Upper lobe of left lung (tissue), 6 donors: ENCODE data around the gene OR2M5. TPM values are rescaled to one million over a fixed set of nuclear protein-coding genes. Genes with fewer than 3 reads are reported as not detected.

Source experiments
- total RNA-seq, 6 donors: library from RNA; depleted of rRNA in 4 of 6; stranded (reverse); fragments of >200 nt in 4 of 6; gene quantifications; one replicate each; pipeline versions ENCODE4 v1.1.0 to v1.2.1, GENCODE V29; 2016 to 2021
- donor health status: DM: no; HTN: no; CAD: no; lungs with moderate emphysema.
- donor health status: DM: no; HTN: yes; CAD: no; lungs with severe emphysema.

Gene OR2M5
- total RNA-seq, 6 donors from 2014 or later, result not detected

Other genes with a start within 250 kb of the OR2M5 start
- 1 to 10 TPM in 1 of 6 donors, under 1 TPM in 2, not detected in 3; 0.27 to 5.3 (median 0.31) TPM for gene OR2W3, start 249.6 kb upstream of the OR2M5 start, total RNA-seq
- gene OR2T8, start 224.9 kb upstream of the OR2M5 start, total RNA-seq, result not detected
- gene OR2AJ1, start 220.3 kb upstream of the OR2M5 start, total RNA-seq, result under 1 TPM in 1 of 6 donors, not detected in 5; 0.49 TPM
- gene OR2L8, start 196.3 kb upstream of the OR2M5 start, total RNA-seq, result not detected
- gene OR2AK2, start 179.9 kb upstream of the OR2M5 start, total RNA-seq, result not detected
- not detected for gene OR2L5, start 131.5 kb upstream of the OR2M5 start, total RNA-seq
- gene OR2L2, start 115.1 kb upstream of the OR2M5 start, total RNA-seq, result under 1 TPM in 3 of 6 donors, not detected in 3; under 0.01 to 0.20 (median 0.13) TPM
- not detected for gene OR2L3, start 98.3 kb upstream of the OR2M5 start, total RNA-seq
- gene OR2L13, start 50.0 kb upstream of the OR2M5 start, total RNA-seq, result not detected
- not detected for gene OR2M2, start 29.7 kb downstream of the OR2M5 start, total RNA-seq
- not detected for gene OR2M3, start 52.1 kb downstream of the OR2M5 start, total RNA-seq
- not detected for gene OR2M4, start 86.3 kb downstream of the OR2M5 start, total RNA-seq
- gene OR2T33, start 132.8 kb downstream of the OR2M5 start, total RNA-seq, result 1 to 10 TPM in 1 of 6 donors, not detected in 5; 3.3 TPM
- gene OR2T12, start 158.3 kb downstream of the OR2M5 start, total RNA-seq, result not detected
- gene OR2M7, start 179.4 kb downstream of the OR2M5 start, total RNA-seq, result not detected
- gene OR14C36, start 203.6 kb downstream of the OR2M5 start, total RNA-seq, result not detected
- not detected for gene OR2T4, start 216.5 kb downstream of the OR2M5 start, total RNA-seq
- not detected for gene OR2T6, start 230.6 kb downstream of the OR2M5 start, total RNA-seq